MM.1S (cell line): Measurements from ENCODE around the gene ZNF862.

ENCODE experiments used
- DNase-seq: peaks from one replicate; pipeline ENCODE4 v3.0.0-alpha.2; 2015
- H2AFZ ChIP-seq: fragments of 300-600 bp; sonication (generic); 2 replicates; pipeline ENCODE4 v1.6.0; 2016; ENCODE audit warnings: antibody characterized with exemption, low read length
- H3F3A ChIP-seq: fragments of 300-600 bp; sonication (generic); 2 replicates; pipeline ENCODE4 v1.6.1; 2016; ENCODE audit warnings: mild to moderate bottlenecking, antibody characterized with exemption, low read length, moderate library complexity, mixed read lengths; ENCODE audit not compliant: insufficient read depth
- H3K27ac ChIP-seq: fragments of 300-600 bp; sonication (generic); 2 replicates; pipeline ENCODE4 v1.5.1; 2016; ENCODE audit warnings: mild to moderate bottlenecking, low read length
- H3K27me3 ChIP-seq: fragments of 300-600 bp; sonication (generic); replicated peaks from 2 replicates; pipeline ENCODE4 v1.6.0; 2016; ENCODE audit warnings: low read length; ENCODE audit not compliant: insufficient read depth
- H3K36me3 ChIP-seq: fragments of 300-600 bp; sonication (generic); replicated peaks from 2 replicates; pipeline ENCODE4 v1.6.1; 2016; ENCODE audit warnings: mild to moderate bottlenecking, low read length, mixed read lengths; ENCODE audit not compliant: insufficient read depth
- H3K4me1 ChIP-seq: fragments of 300-600 bp; sonication (generic); 2 replicates; pipeline ENCODE4 v1.6.1; 2016; ENCODE audit warnings: low read length, mixed read lengths
- H3K4me2 ChIP-seq: fragments of 300-600 bp; sonication (generic); 2 replicates; pipeline ENCODE4 v1.6.0; 2016; ENCODE audit warnings: low read depth, low read length
- H3K4me3 ChIP-seq: fragments of 300-600 bp; sonication (generic); 2 replicates; pipeline ENCODE4 v1.5.1; 2016; ENCODE audit warnings: low read length, mixed read lengths
- H3K79me2 ChIP-seq: fragments of 300-600 bp; sonication (generic); 2 replicates; pipeline ENCODE4 v1.6.1; 2016; ENCODE audit warnings: mixed run types, low read length, mixed read lengths
- H3K9ac ChIP-seq: fragments of 300-600 bp; sonication (generic); 2 replicates; pipeline ENCODE4 v1.6.1; 2016; ENCODE audit warnings: low read length, mixed read lengths
- H3K9me2 ChIP-seq: fragments of 300-600 bp; sonication (generic); replicated peaks from 2 replicates; pipeline ENCODE4 v1.6.1; 2016; ENCODE audit warnings: mild to moderate bottlenecking, low read length, mixed read lengths; ENCODE audit not compliant: insufficient read depth
- H3K9me3 ChIP-seq: fragments of 300-600 bp; sonication (generic); replicated peaks from 2 replicates; pipeline ENCODE4 v1.6.1; 2016; ENCODE audit warnings: mild to moderate bottlenecking, low read length, mixed read lengths; ENCODE audit not compliant: insufficient read depth
- H4K20me1 ChIP-seq: fragments of 300-600 bp; sonication (generic); 2 replicates; pipeline ENCODE4 v1.6.1; 2016; ENCODE audit warnings: mild to moderate bottlenecking, low read length, moderate library complexity, mixed read lengths; ENCODE audit not compliant: insufficient read depth
- EZH2 ChIP-seq: fragments of 300-600 bp; sonication (generic); optimal IDR thresholded peaks from 2 replicates; pipeline ENCODE3; 2017; ENCODE audit warnings: low read depth, mild to moderate bottlenecking, antibody characterized with exemption, low read length, mixed read lengths
- EZH2phosphoT487 ChIP-seq: fragments of 300-600 bp; sonication (generic); IDR thresholded peaks from 2 replicates; pipeline ENCODE4 v1.6.1; 2018; ENCODE audit warnings: antibody characterized with exemption, low read length
- TF ChIP-seq, protein P1 (sequence below): fragments of 300-600 bp; sonication (generic); IDR thresholded peaks from 2 replicates; pipeline ENCODE4 v1.5.1; 2016; ENCODE audit warnings: antibody characterized with exemption, low read length, mixed read lengths

Gene ZNF862

GRCh38 chr7:149831741-149832219 lies 6.4 kb upstream of the ZNF862 start:
- H3K9me2 ChIP-seq: no peaks in the 10 kb centered on the region
- no peaks in the 10 kb centered on the region for H3K36me3 ChIP-seq
- H3K4me3 ChIP-seq: no peak overlapping the region
- no peaks in the 10 kb centered on the region for H3K79me2 ChIP-seq
- H3K27me3 ChIP-seq: peaks cover 58% of the 10 kb centered on the region
- no peak for DNase-seq
- H3K27ac ChIP-seq: no peak overlapping the region
- H3K9me3 ChIP-seq: no peaks in the 10 kb centered on the region
- H3K4me1 ChIP-seq: no peaks in the 10 kb centered on the region
- H3K9ac ChIP-seq: no peak overlapping the region
- no peak for TF ChIP-seq EZH2phosphoT487
- no peak for TF ChIP-seq EZH2
- TF ChIP-seq, protein P1, sequence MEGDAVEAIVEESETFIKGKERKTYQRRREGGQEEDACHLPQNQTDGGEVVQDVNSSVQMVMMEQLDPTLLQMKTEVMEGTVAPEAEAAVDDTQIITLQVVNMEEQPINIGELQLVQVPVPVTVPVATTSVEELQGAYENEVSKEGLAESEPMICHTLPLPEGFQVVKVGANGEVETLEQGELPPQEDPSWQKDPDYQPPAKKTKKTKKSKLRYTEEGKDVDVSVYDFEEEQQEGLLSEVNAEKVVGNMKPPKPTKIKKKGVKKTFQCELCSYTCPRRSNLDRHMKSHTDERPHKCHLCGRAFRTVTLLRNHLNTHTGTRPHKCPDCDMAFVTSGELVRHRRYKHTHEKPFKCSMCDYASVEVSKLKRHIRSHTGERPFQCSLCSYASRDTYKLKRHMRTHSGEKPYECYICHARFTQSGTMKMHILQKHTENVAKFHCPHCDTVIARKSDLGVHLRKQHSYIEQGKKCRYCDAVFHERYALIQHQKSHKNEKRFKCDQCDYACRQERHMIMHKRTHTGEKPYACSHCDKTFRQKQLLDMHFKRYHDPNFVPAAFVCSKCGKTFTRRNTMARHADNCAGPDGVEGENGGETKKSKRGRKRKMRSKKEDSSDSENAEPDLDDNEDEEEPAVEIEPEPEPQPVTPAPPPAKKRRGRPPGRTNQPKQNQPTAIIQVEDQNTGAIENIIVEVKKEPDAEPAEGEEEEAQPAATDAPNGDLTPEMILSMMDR: no peak
- H3F3A ChIP-seq: no peaks in the 10 kb centered on the region
- H2AFZ ChIP-seq: no peak overlapping the region
- H4K20me1 ChIP-seq: no peaks in the 10 kb centered on the region; the same call in 1 of the 2 replicates
- H3K4me2 ChIP-seq: no peak overlapping the region

DNA sequence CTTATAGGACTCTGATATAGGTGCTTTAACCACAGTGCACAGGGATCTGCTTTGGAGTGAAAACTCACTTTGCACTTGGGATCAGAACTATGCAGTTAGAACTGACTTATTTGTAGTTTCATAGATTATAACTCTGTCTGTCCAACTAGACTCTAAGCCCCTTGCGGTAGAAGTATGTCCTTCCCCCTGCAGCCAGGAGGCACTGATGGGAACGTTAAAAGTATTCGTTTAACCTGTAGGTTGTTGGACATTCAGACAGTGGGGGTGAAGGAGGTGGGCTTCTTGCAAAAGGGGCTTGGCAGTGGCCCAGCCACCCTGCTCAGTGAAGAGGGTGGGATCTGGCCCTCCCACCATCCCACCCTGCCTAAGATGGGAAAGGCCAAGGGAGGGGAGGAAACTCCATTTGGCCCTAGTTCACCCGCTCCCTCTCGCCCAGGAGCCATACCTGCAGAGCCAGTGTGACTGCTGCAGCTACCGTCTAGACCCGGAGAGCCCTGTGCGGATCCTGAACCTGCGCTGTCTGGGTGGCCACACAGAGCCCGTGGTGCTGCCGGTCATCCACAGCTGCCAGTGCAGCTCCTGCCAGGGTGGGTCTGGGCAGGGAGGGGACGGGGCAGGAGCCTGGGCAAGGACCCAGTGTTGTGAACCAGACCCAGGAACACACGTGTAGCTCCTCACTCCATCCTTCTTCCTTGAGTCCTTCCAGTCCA lies 5.7 kb upstream of the ZNF862 start:
- no peaks in the 10 kb centered on the region for H3K9me2 ChIP-seq
- TF ChIP-seq EZH2phosphoT487 (no peak), EZH2 (no peak)
- TF ChIP-seq, protein P1: no peak
- H3K27ac ChIP-seq: no peak overlapping the region
- H3K4me2 ChIP-seq: no peak overlapping the region
- no peaks in the 10 kb centered on the region for H3F3A ChIP-seq
- H3K4me1 ChIP-seq: no peaks in the 10 kb centered on the region
- no peak overlapping the region for H2AFZ ChIP-seq
- H3K4me3 ChIP-seq: no peak overlapping the region
- no peaks in the 10 kb centered on the region; the same call in 1 of the 2 replicates for H4K20me1 ChIP-seq
- H3K79me2 ChIP-seq: no peaks in the 10 kb centered on the region
- H3K9me3 ChIP-seq: no peaks in the 10 kb centered on the region
- H3K27me3 ChIP-seq: peaks cover 52% of the 10 kb centered on the region
- no peak for DNase-seq
- H3K36me3 ChIP-seq: no peaks in the 10 kb centered on the region
- no peak overlapping the region for H3K9ac ChIP-seq

DNA sequence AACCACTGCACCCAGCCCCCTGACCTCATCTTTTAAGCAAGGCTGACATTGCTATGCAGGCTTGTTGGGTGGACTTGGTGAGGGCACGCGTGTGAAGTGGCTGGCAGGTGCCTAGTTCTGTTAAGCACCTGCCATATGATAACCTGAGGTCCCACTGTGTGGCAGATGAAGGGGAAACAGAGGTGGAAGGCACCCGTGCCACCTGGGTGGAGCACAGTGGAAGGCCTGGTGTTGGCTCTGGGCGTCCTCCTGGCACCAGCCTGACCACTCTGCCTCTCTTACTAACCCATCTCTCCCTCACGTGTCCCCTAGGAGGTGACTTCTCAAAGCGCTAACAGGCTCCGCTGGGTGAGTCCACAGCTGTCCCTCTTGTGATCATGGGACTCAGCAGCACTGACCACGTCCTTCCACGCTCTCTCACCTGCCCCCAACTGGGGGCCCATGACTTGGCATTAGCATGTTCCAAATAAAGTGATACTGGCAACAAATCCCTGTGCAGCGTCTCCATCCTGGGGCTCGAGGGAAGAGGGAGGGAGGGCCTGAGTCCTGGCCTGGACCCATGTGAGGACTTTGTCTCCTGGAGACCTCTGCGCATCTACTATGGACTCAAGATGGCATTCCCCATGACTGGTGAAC lies 4.6 kb upstream of the ZNF862 start:
- Histone ChIP-seq H4K20me1 (no peaks in the 10 kb centered on the region; the same call in 1 of the 2 replicates), H3K27me3 (peaks cover 40% of the 10 kb centered on the region)
- no peak for TF ChIP-seq EZH2phosphoT487
- TF ChIP-seq EZH2: no peak
- TF ChIP-seq, protein P1: no peak

More for the DNA sequence above, 4.6 kb upstream of the ZNF862 start:
- no peak overlapping the region for H3K9ac ChIP-seq
- peaks cover under 1% of the 10 kb centered on the region; the same call in 1 of the 2 replicates for H3K79me2 ChIP-seq
- H3K36me3 ChIP-seq: no peaks in the 10 kb centered on the region
- H3K9me2 ChIP-seq: no peaks in the 10 kb centered on the region
- H3K4me3 ChIP-seq: no peak overlapping the region
- no peak overlapping the region for H3K4me2 ChIP-seq
- DNase-seq: no peak
- H2AFZ ChIP-seq: no peak overlapping the region
- no peaks in the 10 kb centered on the region for H3K9me3 ChIP-seq
- H3K27ac ChIP-seq: no peak overlapping the region
- H3F3A ChIP-seq: no peaks in the 10 kb centered on the region
- H3K4me1 ChIP-seq: peaks cover 4% of the 10 kb centered on the region
